GM18526 (cell line): ENCODE measurements around the gene RIOK2.

ENCODE experiments used
- POLR2A ChIP-seq: IDR thresholded peaks from 3 replicates; pipeline ENCODE4 v1.6.1; 2011; ENCODE audit not compliant: insufficient read length; ENCODE audit errors: extremely low read depth

RIOK2 gene

GRCh38 chr5:97182571-97183099 lies 412 bp downstream of the RIOK2 start:
- TF ChIP-seq POLR2A, result no peak

- TF ChIP-seq POLR2A, result no peak
Observed at GRCh38 chr5:97181856-97182545, 1.0 kb downstream of the RIOK2 start.

- TF ChIP-seq POLR2A, result no peak
Observed at GRCh38 chr5:97172227-97172626, 10.8 kb downstream of the RIOK2 start.

GRCh38 chr5:97171703-97172102 lies 11.3 kb downstream of the RIOK2 start:
- no peak for TF ChIP-seq POLR2A

- TF ChIP-seq POLR2A, result no peak
Observed at GRCh38 chr5:97167435-97167834, 15.6 kb downstream of the RIOK2 start.

- no peak for TF ChIP-seq POLR2A
Observed at GRCh38 chr5:97165726-97166125, 17.3 kb downstream of the RIOK2 start.

- TF ChIP-seq POLR2A, result no peak
Observed at GRCh38 chr5:97164846-97165245, 18.2 kb downstream of the RIOK2 start.

GRCh38 chr5:97163790-97164285 lies 19.2 kb downstream of the RIOK2 start:
- no peak for TF ChIP-seq POLR2A

- TF ChIP-seq POLR2A, result no peak
Observed at GRCh38 chr5:97163360-97163764, 19.7 kb downstream of the RIOK2 start.

- TF ChIP-seq POLR2A, result no peak
Observed at GRCh38 chr5:97162045-97162444, 21.0 kb downstream of the RIOK2 start.

GRCh38 chr5:97157689-97158088 lies 25.4 kb downstream of the RIOK2 start:
- TF ChIP-seq POLR2A, result no peak

GRCh38 chr5:97151370-97151769 lies 31.7 kb downstream of the RIOK2 start:
- TF ChIP-seq POLR2A, result no peak

GRCh38 chr5:97150401-97150800 lies 32.6 kb downstream of the RIOK2 start:
- no peak for TF ChIP-seq POLR2A

GRCh38 chr5:97149709-97150108 lies 33.3 kb downstream of the RIOK2 start:
- no peak for TF ChIP-seq POLR2A

GRCh38 chr5:97148288-97148687 lies 34.8 kb downstream of the RIOK2 start:
- TF ChIP-seq POLR2A, result no peak

- no peak for TF ChIP-seq POLR2A
Observed at GRCh38 chr5:97143704-97144103, 39.3 kb downstream of the RIOK2 start.
